NB4 (cell line): ENCODE measurements around the gene CCDC61.

Experiments
- POLR2A ChIP-seq: IDR thresholded peaks from 2 replicates; pipeline ENCODE4 v1.6.1; 2011; ENCODE audit warnings: mild to moderate bottlenecking; ENCODE audit not compliant: insufficient read length; ENCODE audit errors: extremely low read depth
- TF ChIP-seq, protein P1 (sequence below): IDR thresholded peaks from one replicate; pipeline ENCODE4 v1.5.1; 2012; ENCODE audit warnings: low read depth, low read length

DNA sequence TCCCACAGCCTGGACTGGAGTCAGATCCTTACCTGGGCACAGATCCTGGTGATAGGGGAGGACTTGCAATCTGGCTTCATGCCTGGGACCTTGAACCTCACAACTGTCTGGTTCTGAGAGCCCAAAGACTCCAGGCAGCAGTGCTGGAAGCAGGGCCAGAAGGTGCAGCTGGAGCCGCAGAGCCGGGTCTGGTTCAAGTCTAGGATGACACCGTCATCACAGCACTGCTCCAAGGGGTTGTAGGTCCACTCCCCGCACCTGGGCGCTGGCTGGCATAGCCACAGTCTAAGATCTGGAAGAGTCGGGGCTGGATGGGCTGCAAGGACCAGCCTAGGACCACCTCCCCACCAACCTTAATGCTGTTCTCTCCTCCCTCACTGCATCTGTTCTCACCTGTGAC is 44.9 kb downstream of the CCDC61 start:
- TF ChIP-seq, protein P1, sequence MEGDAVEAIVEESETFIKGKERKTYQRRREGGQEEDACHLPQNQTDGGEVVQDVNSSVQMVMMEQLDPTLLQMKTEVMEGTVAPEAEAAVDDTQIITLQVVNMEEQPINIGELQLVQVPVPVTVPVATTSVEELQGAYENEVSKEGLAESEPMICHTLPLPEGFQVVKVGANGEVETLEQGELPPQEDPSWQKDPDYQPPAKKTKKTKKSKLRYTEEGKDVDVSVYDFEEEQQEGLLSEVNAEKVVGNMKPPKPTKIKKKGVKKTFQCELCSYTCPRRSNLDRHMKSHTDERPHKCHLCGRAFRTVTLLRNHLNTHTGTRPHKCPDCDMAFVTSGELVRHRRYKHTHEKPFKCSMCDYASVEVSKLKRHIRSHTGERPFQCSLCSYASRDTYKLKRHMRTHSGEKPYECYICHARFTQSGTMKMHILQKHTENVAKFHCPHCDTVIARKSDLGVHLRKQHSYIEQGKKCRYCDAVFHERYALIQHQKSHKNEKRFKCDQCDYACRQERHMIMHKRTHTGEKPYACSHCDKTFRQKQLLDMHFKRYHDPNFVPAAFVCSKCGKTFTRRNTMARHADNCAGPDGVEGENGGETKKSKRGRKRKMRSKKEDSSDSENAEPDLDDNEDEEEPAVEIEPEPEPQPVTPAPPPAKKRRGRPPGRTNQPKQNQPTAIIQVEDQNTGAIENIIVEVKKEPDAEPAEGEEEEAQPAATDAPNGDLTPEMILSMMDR: no peak
- no peak for TF ChIP-seq POLR2A
